Measurements from ENCODE around the gene TBC1D8. TPM values are rescaled to one million over a fixed set of nuclear protein-coding genes. Genes with fewer than 3 reads are reported as not detected.

TBC1D8 gene
- total and polyA plus RNA-seq, 2 of the 13 experiments (the other 11 are each of a cell fraction or from before 2014, with no cell fraction given): 45.1 to 95.4 TPM

- no peak for TF ChIP-seq GPBP1L1 (CRISPR knock-in tag; IDR thresholded peaks at IDR 0.05)
- no peak for TF ChIP-seq ZNF138 (CRISPR knock-in tag; IDR thresholded peaks at IDR 0.05; ENCODE audit: low read depth)
- no peak for TF ChIP-seq FOXC1 (CRISPR knock-in tag; IDR thresholded peaks at IDR 0.05; ENCODE audit: borderline replicate concordance)
- TF ChIP-seq ATRX (CRISPR knock-in tag; IDR thresholded peaks at IDR 0.05; ENCODE audit: borderline replicate concordance): no peak
- TF ChIP-seq IRF9 (CRISPR knock-in tag; IDR thresholded peaks at IDR 0.05; ENCODE audit: borderline replicate concordance): 0 out of 2 replicates have a peak, but pooled peaks have one; percentile 42
- TF ChIP-seq ZNF431 (CRISPR knock-in tag; IDR thresholded peaks at IDR 0.05; ENCODE audit: borderline replicate concordance, low read depth): peak; percentile 81; the same call in 1 of the 2 replicates
- TF ChIP-seq ERF (CRISPR knock-in tag; IDR thresholded peaks at IDR 0.05): peak; percentile 82
- TF ChIP-seq ZNF501 (CRISPR knock-in tag; IDR thresholded peaks at IDR 0.05): peak; percentile 39; the same call in 1 of the 2 replicates
- peak; percentile 97 for TF ChIP-seq SAP130 (CRISPR knock-in tag; IDR thresholded peaks at IDR 0.05; ENCODE audit: low read depth)
- TF ChIP-seq, protein P1, sequence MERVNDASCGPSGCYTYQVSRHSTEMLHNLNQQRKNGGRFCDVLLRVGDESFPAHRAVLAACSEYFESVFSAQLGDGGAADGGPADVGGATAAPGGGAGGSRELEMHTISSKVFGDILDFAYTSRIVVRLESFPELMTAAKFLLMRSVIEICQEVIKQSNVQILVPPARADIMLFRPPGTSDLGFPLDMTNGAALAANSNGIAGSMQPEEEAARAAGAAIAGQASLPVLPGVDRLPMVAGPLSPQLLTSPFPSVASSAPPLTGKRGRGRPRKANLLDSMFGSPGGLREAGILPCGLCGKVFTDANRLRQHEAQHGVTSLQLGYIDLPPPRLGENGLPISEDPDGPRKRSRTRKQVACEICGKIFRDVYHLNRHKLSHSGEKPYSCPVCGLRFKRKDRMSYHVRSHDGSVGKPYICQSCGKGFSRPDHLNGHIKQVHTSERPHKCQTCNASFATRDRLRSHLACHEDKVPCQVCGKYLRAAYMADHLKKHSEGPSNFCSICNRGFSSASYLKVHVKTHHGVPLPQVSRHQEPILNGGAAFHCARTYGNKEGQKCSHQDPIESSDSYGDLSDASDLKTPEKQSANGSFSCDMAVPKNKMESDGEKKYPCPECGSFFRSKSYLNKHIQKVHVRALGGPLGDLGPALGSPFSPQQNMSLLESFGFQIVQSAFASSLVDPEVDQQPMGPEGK (CRISPR knock-in tag; IDR thresholded peaks at IDR 0.05): peak; percentile 86
- no peak for TF ChIP-seq PCBP1 (IDR thresholded peaks at IDR 0.05; ENCODE audit: borderline replicate concordance, low read depth, low read length)
- peak; percentile 89; the same call in 1 of the 2 replicates for TF ChIP-seq IKZF5 (CRISPR knock-in tag; IDR thresholded peaks at IDR 0.05)
- no peak for TF ChIP-seq KAT2B (IDR thresholded peaks at IDR 0.05; ENCODE audit: borderline replicate concordance, low read depth, low read length)
- TF ChIP-seq ZMYM3 (CRISPR knock-in tag; IDR thresholded peaks at IDR 0.05): peak; percentile 71
- peak; percentile 44; the same call in 1 of the 2 replicates for TF ChIP-seq FOSL1 (CRISPR knock-in tag; IDR thresholded peaks at IDR 0.05; ENCODE audit: borderline replicate concordance)
- TF ChIP-seq GMEB1 (CRISPR knock-in tag; IDR thresholded peaks at IDR 0.05; ENCODE audit: borderline replicate concordance): peak; percentile 65; the same call in 1 of the 2 replicates
- no peak for TF ChIP-seq IKZF4 (CRISPR knock-in tag; IDR thresholded peaks at IDR 0.05; ENCODE audit: borderline replicate concordance, low read depth, not compliant biosample characterization)
- TF ChIP-seq ONECUT2 (CRISPR knock-in tag; IDR thresholded peaks at IDR 0.05): peak; percentile 89
- TF ChIP-seq ZNF335 (CRISPR knock-in tag; IDR thresholded peaks at IDR 0.05): peak; percentile 71
- peak; percentile 99 for TF ChIP-seq MEIS1 (CRISPR knock-in tag; IDR thresholded peaks at IDR 0.05; ENCODE audit: borderline replicate concordance)
- TF ChIP-seq HDAC1 (CRISPR knock-in tag; IDR thresholded peaks at IDR 0.05): peak; percentile 95
- TF ChIP-seq POLR2AphosphoS2 (IDR thresholded peaks at IDR 0.05; ENCODE audit: low read depth, low read length): no peak
Observed at GRCh38 chr2:101116841-101117552, 34.2 kb downstream of the TBC1D8 start (continued).

Data from HepG2 (cell line).